Neural crest cell (in vitro differentiated cells): ENCODE data around the gene CDK2. TPM values are rescaled to one million over a fixed set of nuclear protein-coding genes. Genes with fewer than 3 reads are reported as not detected.

Source experiments
- DNase-seq: peaks from one replicate; pipeline ENCODE4 v3.0.0; 2021; ENCODE audit warnings: low read depth, mixed read lengths, low spot score
- H3K27ac Mint-ChIP-seq: one replicate; pipeline ENCODE4 v1.8.0; 2021; ENCODE audit warnings: mild to moderate bottlenecking, mixed read lengths; ENCODE audit not compliant: unreplicated experiment
- H3K27me3 Mint-ChIP-seq: 2 replicates; pipeline ENCODE4 v1.8.0; 2021; ENCODE audit warnings: low read depth, mild to moderate bottlenecking, mixed read lengths
- H3K36me3 Mint-ChIP-seq: 2 replicates; pipeline ENCODE4 v1.8.0; 2021; ENCODE audit warnings: low read depth, mild to moderate bottlenecking, mixed read lengths
- H3K4me1 Mint-ChIP-seq: 2 replicates; pipeline ENCODE4 v1.8.0; 2021; ENCODE audit warnings: mixed read lengths
- H3K4me3 Mint-ChIP-seq: one replicate; pipeline ENCODE4 v1.8.0; 2021; ENCODE audit warnings: mild to moderate bottlenecking, mixed read lengths
- H3K9me3 Mint-ChIP-seq: 2 replicates; pipeline ENCODE4 v1.8.0; 2021; ENCODE audit warnings: mixed read lengths
- CTCF ChIP-seq: fragments of 200-600 bp; sonication (generic); conservative IDR thresholded peaks from 2 replicates; pipeline ENCODE4 v1.5.0; 2021; ENCODE audit warnings: antibody characterized with exemption, mild to moderate bottlenecking
- total RNA-seq: library from RNA; stranded (reverse); gene quantifications from 2 replicates; pipeline ENCODE4 v1.2.1, GENCODE V29; 2021

Gene CDK2
- total RNA-seq, 1 donor from 2014 or later = 125 TPM

- no peak overlapping the region for H3K4me3 Mint-ChIP-seq
- H3K9me3 Mint-ChIP-seq = no peaks in the 10 kb centered on the region
- H3K27ac Mint-ChIP-seq = no peak overlapping the region
- H3K36me3 Mint-ChIP-seq = peaks cover 11% of the 10 kb centered on the region
- peaks cover 51% of the 10 kb centered on the region for H3K4me1 Mint-ChIP-seq
- no peak for DNase-seq
- H3K27me3 Mint-ChIP-seq = no peaks in the 10 kb centered on the region
- TF ChIP-seq CTCF = no peak
Observed at GRCh38 chr12:56011509-56012090, 45.0 kb downstream of the CDK2 start.

- Mint-ChIP-seq H3K27me3 (no peaks in the 10 kb centered on the region), H3K4me3 (peak overlapping the region; percentile 7), H3K4me1 (peaks cover 43% of the 10 kb centered on the region), H3K27ac (no peak overlapping the region), H3K36me3 (peaks cover 8% of the 10 kb centered on the region), H3K9me3 (no peaks in the 10 kb centered on the region)
- DNase-seq = no peak
- TF ChIP-seq CTCF = no peak
Observed at GRCh38 chr12:56013482-56013881, 46.9 kb downstream of the CDK2 start.

- Mint-ChIP-seq H3K9me3 (no peaks in the 10 kb centered on the region), H3K27me3 (no peaks in the 10 kb centered on the region), H3K4me3 (peak overlapping the region; percentile 26), H3K36me3 (peaks cover 8% of the 10 kb centered on the region), H3K27ac (no peak overlapping the region), H3K4me1 (peaks cover 40% of the 10 kb centered on the region)
- DNase-seq = no peak
- no peak for TF ChIP-seq CTCF
Observed at GRCh38 chr12:56014205-56014604, 47.6 kb downstream of the CDK2 start.

GRCh38 chr12:56017181-56017580, 50.6 kb downstream of the CDK2 start:
- TF ChIP-seq CTCF = no peak
- H3K9me3 Mint-ChIP-seq = no peaks in the 10 kb centered on the region
- no peaks in the 10 kb centered on the region for H3K27me3 Mint-ChIP-seq
- no peak overlapping the region for H3K4me3 Mint-ChIP-seq
- H3K36me3 Mint-ChIP-seq = peaks cover 4% of the 10 kb centered on the region
- peaks cover 51% of the 10 kb centered on the region for H3K4me1 Mint-ChIP-seq
- peak overlapping the region; percentile 57 for H3K27ac Mint-ChIP-seq
- no peak for DNase-seq

GRCh38 chr12:56018356-56018755, 51.7 kb downstream of the CDK2 start:
- Mint-ChIP-seq H3K9me3 (no peaks in the 10 kb centered on the region), H3K27ac (no peak overlapping the region), H3K27me3 (no peaks in the 10 kb centered on the region), H3K36me3 (peaks cover 4% of the 10 kb centered on the region), H3K4me3 (peak overlapping the region; percentile 60), H3K4me1 (peaks cover 62% of the 10 kb centered on the region)
- TF ChIP-seq CTCF = no peak
- DNase-seq = no peak
